ENCODE data around the gene PDK3. TPM values are rescaled to one million over a fixed set of nuclear protein-coding genes. Genes with fewer than 3 reads are reported as not detected.

Gene PDK3
- polyA plus RNA-seq, 4 donors, result 7.1 to 16.0 (median 11.3) TPM

- Histone ChIP-seq H3K4me3 (ENCODE audit: low read depth in 1 of 3, low read length in 3 of 3) (no peak overlapping the region), H3K27me3 (ENCODE audit: control insufficient read depth in 3 of 3, insufficient read depth in 3 of 3, low read length in 3 of 3) (no peaks in the 10 kb centered on the region), H3K9me3 (ENCODE audit: control insufficient read depth in 2 of 2, insufficient read depth in 1 of 2, low read depth in 1 of 2, low read length in 1 of 2) (no peaks in the 10 kb centered on the region), H3K4me1 (ENCODE audit: control insufficient read depth in 3 of 3, insufficient read depth in 2 of 3, low read depth in 1 of 3, low read length in 2 of 3) (peaks cover 0 to 8% (median 6%) of the 10 kb centered on the region in 3 donors), H3K36me3 (ENCODE audit: control insufficient read depth in 3 of 3, insufficient read depth in 2 of 3, low read depth in 1 of 3, low read length in 3 of 3) (peaks cover 0 to 4% (median 1%) of the 10 kb centered on the region in 3 donors), H3K27ac (ENCODE audit: low read depth in 1 of 3, low read length in 2 of 3) (no peak overlapping the region)
- 29 to 61% (median 42%) methylated on average over 5 of the region's 5 CpGs for WGBS, 3 donors
- FAIRE-seq (no peak), DNase-seq (peak in 1 of 2 donors; percentile 53)
These were observed 33.1 kb downstream of the PDK3 start for GRCh38 chrX:24498181-24498580.

DNA sequence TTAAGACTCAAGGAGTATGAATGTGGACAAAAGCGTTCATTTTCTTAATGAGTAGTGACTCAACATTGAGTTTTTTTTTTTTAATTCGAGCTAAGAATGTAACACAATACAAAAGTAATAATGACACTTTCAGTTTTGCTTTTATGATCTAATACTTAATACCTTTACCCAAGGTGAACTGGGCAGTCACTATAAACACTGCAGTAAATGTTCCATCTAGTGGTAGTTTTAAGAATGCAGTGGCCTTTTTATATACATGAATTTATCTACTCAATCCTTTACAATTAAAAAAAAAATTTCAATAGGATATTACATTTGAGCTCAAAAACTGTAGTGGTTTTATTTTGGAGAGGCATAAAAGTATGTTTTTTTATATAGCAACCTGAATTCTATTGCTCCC, 33.9 kb downstream of the PDK3 start:
- no peaks in the 10 kb centered on the region for H3K27me3 ChIP-seq (ENCODE audit: control insufficient read depth in 3 of 3, insufficient read depth in 3 of 3, low read length in 3 of 3)
- peaks cover 0 to 3% (median 2%) of the 10 kb centered on the region in 3 donors for H3K4me1 ChIP-seq (ENCODE audit: control insufficient read depth in 3 of 3, insufficient read depth in 2 of 3, low read depth in 1 of 3, low read length in 2 of 3)
- FAIRE-seq (peak; percentile 98), DNase-seq (peak; percentile 36 to 61)
- WGBS, 3 donors, result 3 to 29% (median 12%) methylated on average over 2 of the region's 2 CpGs
- no peak overlapping the region for H3K27ac ChIP-seq (ENCODE audit: low read depth in 1 of 3, low read length in 2 of 3)
- no peak overlapping the region for H3K4me3 ChIP-seq (ENCODE audit: low read depth in 1 of 3, low read length in 3 of 3)
- peaks cover 0 to 4% (median 1%) of the 10 kb centered on the region in 3 donors for H3K36me3 ChIP-seq (ENCODE audit: control insufficient read depth in 3 of 3, insufficient read depth in 2 of 3, low read depth in 1 of 3, low read length in 3 of 3)
- no peaks in the 10 kb centered on the region for H3K9me3 ChIP-seq (ENCODE audit: control insufficient read depth in 2 of 2, insufficient read depth in 1 of 2, low read depth in 1 of 2, low read length in 1 of 2)

GRCh38 chrX:24506082-24506481, 41.0 kb downstream of the PDK3 start:
- no peaks in the 10 kb centered on the region for H3K9me3 ChIP-seq (ENCODE audit: control insufficient read depth in 2 of 2, insufficient read depth in 1 of 2, low read depth in 1 of 2, low read length in 1 of 2)
- no peak for FAIRE-seq

DNA sequence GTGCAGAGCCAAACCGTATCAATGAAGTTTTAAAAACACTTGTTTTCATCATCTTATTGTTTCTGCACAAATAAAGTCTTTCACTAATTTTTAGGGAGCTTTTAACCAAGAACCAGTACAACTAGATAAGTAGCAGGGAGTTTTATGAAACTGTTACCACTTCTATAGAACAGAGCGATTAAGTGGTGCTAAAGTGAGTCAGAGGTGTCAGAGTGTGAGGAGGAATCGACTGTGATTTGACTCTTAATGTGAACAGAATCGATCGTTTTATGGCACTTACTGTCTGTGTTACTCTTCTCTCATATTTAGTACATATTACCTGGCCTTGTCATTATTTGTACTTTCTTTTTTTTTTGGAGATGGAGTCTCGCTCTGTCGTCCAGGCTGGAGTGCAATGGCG, 43.3 kb downstream of the PDK3 start:
- Histone ChIP-seq H3K27me3 (ENCODE audit: control insufficient read depth in 3 of 3, insufficient read depth in 3 of 3, low read length in 3 of 3) (no peaks in the 10 kb centered on the region), H3K36me3 (ENCODE audit: control insufficient read depth in 3 of 3, insufficient read depth in 2 of 3, low read depth in 1 of 3, low read length in 3 of 3) (peaks cover 0 to 8% (median 2%) of the 10 kb centered on the region in 3 donors), H3K4me1 (ENCODE audit: control insufficient read depth in 3 of 3, insufficient read depth in 2 of 3, low read depth in 1 of 3, low read length in 2 of 3) (no peaks in the 10 kb centered on the region), H3K27ac (ENCODE audit: low read depth in 1 of 3, low read length in 2 of 3) (no peak overlapping the region), H3K4me3 (ENCODE audit: low read depth in 1 of 3, low read length in 3 of 3) (no peak overlapping the region), H3K9me3 (ENCODE audit: control insufficient read depth in 2 of 2, insufficient read depth in 1 of 2, low read depth in 1 of 2, low read length in 1 of 2) (no peaks in the 10 kb centered on the region)
- DNase-seq, result no peak
- no peak for FAIRE-seq
- 80 to 92% (median 91%) methylated on average over 7 to 8 of the region's 8 CpGs for WGBS, 3 donors

More at GRCh38 chrX:24506082-24506481, 41.0 kb downstream of the PDK3 start:
- 33 to 77% (median 48%) methylated on average over 1 of the region's 1 CpG for WGBS, 3 donors
- H3K36me3 ChIP-seq (ENCODE audit: control insufficient read depth in 3 of 3, insufficient read depth in 2 of 3, low read depth in 1 of 3, low read length in 3 of 3), result peaks cover 0 to 2% (median 0%) of the 10 kb centered on the region in 3 donors
- H3K27ac ChIP-seq (ENCODE audit: low read depth in 1 of 3, low read length in 2 of 3), result no peak overlapping the region
- DNase-seq, result no peak
- no peak overlapping the region for H3K4me3 ChIP-seq (ENCODE audit: low read depth in 1 of 3, low read length in 3 of 3)
- H3K27me3 ChIP-seq (ENCODE audit: control insufficient read depth in 3 of 3, insufficient read depth in 3 of 3, low read length in 3 of 3), result no peaks in the 10 kb centered on the region
- no peaks in the 10 kb centered on the region for H3K4me1 ChIP-seq (ENCODE audit: control insufficient read depth in 3 of 3, insufficient read depth in 2 of 3, low read depth in 1 of 3, low read length in 2 of 3)

DNA sequence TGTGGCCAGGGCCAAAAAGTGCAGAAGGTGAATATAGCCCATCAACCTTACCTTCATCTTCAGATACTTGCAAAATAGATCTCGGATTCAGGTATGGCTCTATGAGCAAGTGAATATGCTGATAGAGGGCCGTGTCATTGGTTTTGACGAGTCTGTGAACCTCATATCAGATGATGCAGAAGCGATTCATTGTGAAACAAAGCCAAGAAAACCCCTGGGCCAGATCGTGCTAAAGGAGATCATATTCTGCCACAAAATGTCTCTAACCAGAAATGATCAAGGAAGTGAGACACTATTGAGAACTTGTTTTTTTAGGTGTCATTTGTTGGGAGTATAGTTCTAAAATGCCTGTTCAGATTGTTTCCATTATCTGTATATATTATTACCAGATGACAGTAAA, 48.3 kb downstream of the PDK3 start:
- 54 to 73% (median 73%) methylated on average over 5 of the region's 5 CpGs for WGBS, 3 donors
- FAIRE-seq (no peak), DNase-seq (no peak)
- no peaks in the 10 kb centered on the region for H3K4me1 ChIP-seq (ENCODE audit: control insufficient read depth in 3 of 3, insufficient read depth in 2 of 3, low read depth in 1 of 3, low read length in 2 of 3)
- no peak overlapping the region for H3K4me3 ChIP-seq (ENCODE audit: low read depth in 1 of 3, low read length in 3 of 3)
- no peaks in the 10 kb centered on the region for H3K27me3 ChIP-seq (ENCODE audit: control insufficient read depth in 3 of 3, insufficient read depth in 3 of 3, low read length in 3 of 3)
- H3K9me3 ChIP-seq (ENCODE audit: control insufficient read depth in 2 of 2, insufficient read depth in 1 of 2, low read depth in 1 of 2, low read length in 1 of 2), result no peaks in the 10 kb centered on the region
- H3K27ac ChIP-seq (ENCODE audit: low read depth in 1 of 3, low read length in 2 of 3), result no peak overlapping the region
- peaks cover 0 to 9% (median 0%) of the 10 kb centered on the region in 3 donors for H3K36me3 ChIP-seq (ENCODE audit: control insufficient read depth in 3 of 3, insufficient read depth in 2 of 3, low read depth in 1 of 3, low read length in 3 of 3)

- 65 to 76% (median 65%) methylated on average over 4 of the region's 4 CpGs for WGBS, 3 donors
- Histone ChIP-seq H3K36me3 (ENCODE audit: control insufficient read depth in 3 of 3, insufficient read depth in 2 of 3, low read depth in 1 of 3, low read length in 3 of 3) (peaks cover 0 to 9% (median 0%) of the 10 kb centered on the region in 3 donors), H3K27ac (ENCODE audit: low read depth in 1 of 3, low read length in 2 of 3) (no peak overlapping the region), H3K27me3 (ENCODE audit: control insufficient read depth in 3 of 3, insufficient read depth in 3 of 3, low read length in 3 of 3) (no peaks in the 10 kb centered on the region), H3K4me3 (ENCODE audit: low read depth in 1 of 3, low read length in 3 of 3) (no peak overlapping the region), H3K4me1 (ENCODE audit: control insufficient read depth in 3 of 3, insufficient read depth in 2 of 3, low read depth in 1 of 3, low read length in 2 of 3) (no peaks in the 10 kb centered on the region), H3K9me3 (ENCODE audit: control insufficient read depth in 2 of 2, insufficient read depth in 1 of 2, low read depth in 1 of 2, low read length in 1 of 2) (no peaks in the 10 kb centered on the region)
- no peak for DNase-seq
- FAIRE-seq, result peak; percentile 53
These were observed 50.4 kb downstream of the PDK3 start for GRCh38 chrX:24515447-24515846.

DNA sequence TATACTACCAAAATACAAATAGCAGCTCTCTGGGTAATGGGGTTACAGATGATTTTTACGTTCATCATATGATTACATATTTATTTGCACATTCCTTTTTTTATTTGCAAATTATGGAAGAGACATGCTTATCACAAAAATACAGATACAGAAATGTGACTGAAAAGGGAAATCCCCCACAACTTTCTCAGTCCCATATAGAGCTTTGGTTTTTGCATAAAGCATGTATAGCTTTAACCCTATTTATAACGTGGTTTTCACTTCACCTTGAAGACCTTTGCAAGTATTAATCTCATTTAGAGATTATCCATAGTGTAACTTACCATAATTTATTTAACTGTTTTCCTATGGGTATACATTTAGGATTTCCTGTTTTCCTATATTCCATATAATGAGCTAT, 55.4 kb downstream of the PDK3 start:
- 79 to 84% (median 82%) methylated on average over 2 of the region's 2 CpGs for WGBS, 3 donors
- Histone ChIP-seq H3K4me3 (ENCODE audit: low read depth in 1 of 3, low read length in 3 of 3) (no peak overlapping the region), H3K9me3 (ENCODE audit: control insufficient read depth in 2 of 2, insufficient read depth in 1 of 2, low read depth in 1 of 2, low read length in 1 of 2) (no peaks in the 10 kb centered on the region), H3K4me1 (ENCODE audit: control insufficient read depth in 3 of 3, insufficient read depth in 2 of 3, low read depth in 1 of 3, low read length in 2 of 3) (no peaks in the 10 kb centered on the region), H3K27ac (ENCODE audit: low read depth in 1 of 3, low read length in 2 of 3) (no peak overlapping the region), H3K27me3 (ENCODE audit: control insufficient read depth in 3 of 3, insufficient read depth in 3 of 3, low read length in 3 of 3) (no peaks in the 10 kb centered on the region), H3K36me3 (ENCODE audit: control insufficient read depth in 3 of 3, insufficient read depth in 2 of 3, low read depth in 1 of 3, low read length in 3 of 3) (peaks cover 0 to 8% (median 0%) of the 10 kb centered on the region in 3 donors)
- FAIRE-seq, result no peak
- no peak for DNase-seq

GRCh38 chrX:24525455-24525854, 60.4 kb downstream of the PDK3 start:
- Histone ChIP-seq H3K36me3 (ENCODE audit: control insufficient read depth in 3 of 3, insufficient read depth in 2 of 3, low read depth in 1 of 3, low read length in 3 of 3) (peaks cover 0 to 18% (median 1%) of the 10 kb centered on the region in 3 donors), H3K4me1 (ENCODE audit: control insufficient read depth in 3 of 3, insufficient read depth in 2 of 3, low read depth in 1 of 3, low read length in 2 of 3) (no peaks in the 10 kb centered on the region), H3K9me3 (ENCODE audit: control insufficient read depth in 2 of 2, insufficient read depth in 1 of 2, low read depth in 1 of 2, low read length in 1 of 2) (no peaks in the 10 kb centered on the region), H3K4me3 (ENCODE audit: low read depth in 1 of 3, low read length in 3 of 3) (no peak overlapping the region), H3K27ac (ENCODE audit: low read depth in 1 of 3, low read length in 2 of 3) (no peak overlapping the region), H3K27me3 (ENCODE audit: control insufficient read depth in 3 of 3, insufficient read depth in 3 of 3, low read length in 3 of 3) (no peaks in the 10 kb centered on the region)
- WGBS, 3 donors, result 76 to 97% (median 93%) methylated on average over 2 of the region's 2 CpGs
- FAIRE-seq (no peak), DNase-seq (no peak)

- FAIRE-seq, result no peak
- 79 to 94% (median 91%) methylated on average over 2 of the region's 2 CpGs for whole genome bisulfite sequencing, 3 donors
These were observed 61.5 kb downstream of the PDK3 start for GRCh38 chrX:24526616-24527015.

More at GRCh38 chrX:24526616-24527015, 61.5 kb downstream of the PDK3 start:
- no peaks in the 10 kb centered on the region for H3K27me3 ChIP-seq (ENCODE audit: control insufficient read depth in 3 of 3, insufficient read depth in 3 of 3, low read length in 3 of 3)
- no peaks in the 10 kb centered on the region for H3K9me3 ChIP-seq (ENCODE audit: control insufficient read depth in 2 of 2, insufficient read depth in 1 of 2, low read depth in 1 of 2, low read length in 1 of 2)
- no peaks in the 10 kb centered on the region for H3K4me1 ChIP-seq (ENCODE audit: control insufficient read depth in 3 of 3, insufficient read depth in 2 of 3, low read depth in 1 of 3, low read length in 2 of 3)
- H3K27ac ChIP-seq (ENCODE audit: low read depth in 1 of 3, low read length in 2 of 3), result no peak overlapping the region
- no peak for DNase-seq
- peaks cover 0 to 16% (median 1%) of the 10 kb centered on the region in 3 donors for H3K36me3 ChIP-seq (ENCODE audit: control insufficient read depth in 3 of 3, insufficient read depth in 2 of 3, low read depth in 1 of 3, low read length in 3 of 3)
- H3K4me3 ChIP-seq (ENCODE audit: low read depth in 1 of 3, low read length in 3 of 3), result no peak overlapping the region
